Astrocyte (in vitro differentiated cells and primary cell): ENCODE data around the gene ACSBG1. TPM values are rescaled to one million over a fixed set of nuclear protein-coding genes. Genes with fewer than 3 reads are reported as not detected.

ENCODE experiments used
- DNase-seq: peaks from one replicate; pipeline ENCODE4 v3.0.0-alpha.2; 2010; ENCODE audit warnings: low read depth
- FAIRE-seq: peaks from 2 replicates; lab custom pipeline; 2011; peaks lifted over from hg19 to GRCh38; lab: Jason Lieb, UNC
- H2AFZ ChIP-seq: 2 replicates; pipeline ENCODE4 v1.6.0; 2012; ENCODE audit warnings: low read depth, low read length, inconsistent platforms
- H3K27ac ChIP-seq: 2 replicates; pipeline ENCODE4 v1.5.1; 2011; ENCODE audit warnings: low read depth, low read length, inconsistent platforms
- H3K27me3 ChIP-seq: 2 replicates; pipeline ENCODE4 v1.6.0; 2011; ENCODE audit warnings: low read length, inconsistent platforms; ENCODE audit not compliant: insufficient read depth
- H3K36me3 ChIP-seq: 2 replicates; pipeline ENCODE4 v1.5.1; 2011; ENCODE audit warnings: low read length, inconsistent platforms; ENCODE audit not compliant: insufficient read depth
- H3K4me1 ChIP-seq: 2 replicates; pipeline ENCODE4 v1.5.1; 2011; ENCODE audit warnings: low read length, inconsistent platforms; ENCODE audit not compliant: insufficient read depth
- H3K4me2 ChIP-seq: 2 replicates; pipeline ENCODE4 v1.6.0; 2012; ENCODE audit warnings: low read length, inconsistent platforms
- H3K4me3 ChIP-seq: 2 replicates; pipeline ENCODE4 v1.5.1; 2011; ENCODE audit warnings: low read depth, mild to moderate bottlenecking, low read length, inconsistent platforms; ENCODE audit not compliant: insufficient read depth
- H3K79me2 ChIP-seq: 2 replicates; pipeline ENCODE4 v1.6.0; 2012; ENCODE audit warnings: mild to moderate bottlenecking, low read length, inconsistent platforms; ENCODE audit not compliant: insufficient read depth
- H3K9ac ChIP-seq: 2 replicates; pipeline ENCODE4 v1.6.0; 2012; ENCODE audit warnings: mild to moderate bottlenecking, low read length, inconsistent platforms
- H3K9me3 ChIP-seq: 2 replicates; pipeline ENCODE4 v1.5.1; 2012; ENCODE audit warnings: low read depth, mild to moderate bottlenecking, low read length, inconsistent platforms; ENCODE audit not compliant: insufficient read depth
- H4K20me1 ChIP-seq: 2 replicates; pipeline ENCODE4 v1.6.0; 2012; ENCODE audit warnings: low read length, inconsistent platforms; ENCODE audit not compliant: insufficient read depth
- H3K27ac Mint-ChIP-seq: one replicate; pipeline ENCODE4 v1.8.0; 2021; ENCODE audit warnings: mild to moderate bottlenecking, mixed read lengths; ENCODE audit not compliant: unreplicated experiment
- H3K27me3 Mint-ChIP-seq: one replicate; pipeline ENCODE4 v1.8.0; 2021; ENCODE audit warnings: low read depth, mixed read lengths; ENCODE audit not compliant: unreplicated experiment
- H3K36me3 Mint-ChIP-seq: one replicate; pipeline ENCODE4 v1.8.0; 2021; ENCODE audit warnings: low read depth, mixed read lengths; ENCODE audit not compliant: unreplicated experiment
- H3K4me1 Mint-ChIP-seq: one replicate; pipeline ENCODE4 v1.8.0; 2021; ENCODE audit warnings: low read depth, mixed read lengths; ENCODE audit not compliant: unreplicated experiment
- H3K4me3 Mint-ChIP-seq: one replicate; pipeline ENCODE4 v1.8.0; 2021; ENCODE audit warnings: mild to moderate bottlenecking, moderate library complexity, mixed read lengths; ENCODE audit not compliant: unreplicated experiment
- H3K9me3 Mint-ChIP-seq: one replicate; pipeline ENCODE4 v1.8.0; 2021; ENCODE audit warnings: mild to moderate bottlenecking, mixed read lengths; ENCODE audit not compliant: unreplicated experiment
- CTCF ChIP-seq: IDR thresholded peaks from 2 replicates; pipeline ENCODE4 v1.5.1; 2011; ENCODE audit warnings: low read depth, mild to moderate bottlenecking, inconsistent platforms, low read length, moderate library complexity; ENCODE audit not compliant: insufficient read depth
- EZH2 ChIP-seq: IDR thresholded peaks from 2 replicates; pipeline ENCODE4 v1.6.1; 2012; ENCODE audit warnings: mild to moderate bottlenecking, low read length, inconsistent platforms; ENCODE audit not compliant: insufficient read depth
- total RNA-seq: library from RNA; stranded (reverse); gene quantifications from 2 replicates; pipeline ENCODE4 v1.2.1, GENCODE V29; 2021

ACSBG1 gene
- total RNA-seq, 1 donor from 2014 or later: not detected

- DNase-seq: no peak
- H3K27ac ChIP-seq: no peak overlapping the region
- no peak for TF ChIP-seq CTCF
Measured at GRCh38 chr15:78130466-78131294, 103.7 kb downstream of the ACSBG1 start.

GRCh38 chr15:78129751-78130287, 104.5 kb downstream of the ACSBG1 start:
- H3K27ac Mint-ChIP-seq: no peak overlapping the region
- no peak for FAIRE-seq

More at GRCh38 chr15:78130466-78131294, 103.7 kb downstream of the ACSBG1 start:
- no peaks in the 10 kb centered on the region for H3K9me3 Mint-ChIP-seq
- H3K27ac Mint-ChIP-seq: peak overlapping the region; percentile 47
- H3K36me3 Mint-ChIP-seq: peaks cover 2% of the 10 kb centered on the region
- no peak for FAIRE-seq
- peaks cover 6% of the 10 kb centered on the region for H3K27me3 Mint-ChIP-seq
- peaks cover 3% of the 10 kb centered on the region for H3K4me1 Mint-ChIP-seq
- H2AFZ ChIP-seq: peak overlapping the region; percentile 81
- no peaks in the 10 kb centered on the region for H3K9me3 ChIP-seq
- H3K79me2 ChIP-seq: no peaks in the 10 kb centered on the region
- no peaks in the 10 kb centered on the region for H3K36me3 ChIP-seq
- H3K4me3 Mint-ChIP-seq: peak overlapping the region; percentile 80
- no peaks in the 10 kb centered on the region for H3K27me3 ChIP-seq
- peak overlapping the region; percentile 62 for H3K4me3 ChIP-seq
- peak overlapping the region; percentile 23 for H3K9ac ChIP-seq
- peak overlapping the region; percentile 89 for H3K4me2 ChIP-seq
- no peaks in the 10 kb centered on the region for H4K20me1 ChIP-seq
- H3K4me1 ChIP-seq: peaks cover 5% of the 10 kb centered on the region

GRCh38 chr15:78129077-78129750, 105.2 kb downstream of the ACSBG1 start:
- H3K9ac ChIP-seq: no peak overlapping the region
- DNase-seq: no peak
- TF ChIP-seq EZH2 (no peak), CTCF (no peak)
- no peaks in the 10 kb centered on the region for H4K20me1 ChIP-seq
- Mint-ChIP-seq H3K27me3 (peaks cover 11% of the 10 kb centered on the region), H3K27ac (no peak overlapping the region), H3K4me3 (no peak overlapping the region), H3K9me3 (no peaks in the 10 kb centered on the region), H3K4me1 (peaks cover 3% of the 10 kb centered on the region), H3K36me3 (peaks cover 4% of the 10 kb centered on the region)
- no peaks in the 10 kb centered on the region for H3K27me3 ChIP-seq
- no peak overlapping the region for H3K4me2 ChIP-seq
- FAIRE-seq: no peak
- no peak overlapping the region for H2AFZ ChIP-seq
- no peak overlapping the region for H3K27ac ChIP-seq
- H3K4me3 ChIP-seq: no peak overlapping the region
- peaks cover 5% of the 10 kb centered on the region for H3K4me1 ChIP-seq
- no peaks in the 10 kb centered on the region for H3K9me3 ChIP-seq
- no peaks in the 10 kb centered on the region for H3K36me3 ChIP-seq
- no peaks in the 10 kb centered on the region for H3K79me2 ChIP-seq

More at GRCh38 chr15:78129751-78130287, 104.5 kb downstream of the ACSBG1 start:
- no peak for DNase-seq
- H3K4me3 Mint-ChIP-seq: peak overlapping the region; percentile 80
- no peak overlapping the region for H3K27ac ChIP-seq
- no peaks in the 10 kb centered on the region for H3K27me3 ChIP-seq
- H2AFZ ChIP-seq: no peak overlapping the region
- H4K20me1 ChIP-seq: no peaks in the 10 kb centered on the region
- no peak overlapping the region for H3K4me2 ChIP-seq
- H3K4me1 ChIP-seq: peaks cover 5% of the 10 kb centered on the region
- H3K36me3 ChIP-seq: no peaks in the 10 kb centered on the region
- H3K9me3 ChIP-seq: no peaks in the 10 kb centered on the region
- no peaks in the 10 kb centered on the region for H3K79me2 ChIP-seq
- TF ChIP-seq EZH2: no peak
- no peak overlapping the region for H3K4me3 ChIP-seq
- no peaks in the 10 kb centered on the region for H3K9me3 Mint-ChIP-seq
- H3K4me1 Mint-ChIP-seq: peaks cover 3% of the 10 kb centered on the region
- H3K27me3 Mint-ChIP-seq: peaks cover 10% of the 10 kb centered on the region
- peaks cover 4% of the 10 kb centered on the region for H3K36me3 Mint-ChIP-seq
- H3K9ac ChIP-seq: no peak overlapping the region
